H9 (cell line): ENCODE data around the gene ANKS1B. TPM values are rescaled to one million over a fixed set of nuclear protein-coding genes. Genes with fewer than 3 reads are reported as not detected.

Source experiments
- DNase-seq: peaks from one replicate; pipeline ENCODE4 v3.0.0-alpha.2; 2017
- H2AFZ ChIP-seq: one replicate; pipeline ENCODE4 v1.6.1; 2013; ENCODE audit warnings: mild to moderate bottlenecking, low read length, control low read depth, moderate library complexity
- H2AK5ac ChIP-seq: 2 replicates; pipeline ENCODE4 v1.6.1; 2013; ENCODE audit warnings: low read length, control low read depth, mixed read lengths; ENCODE audit not compliant: insufficient read length
- H2BK120ac ChIP-seq: one replicate; pipeline ENCODE4 v1.6.1; 2013; ENCODE audit warnings: low read depth, mild to moderate bottlenecking, low read length, control low read depth, inconsistent platforms; ENCODE audit not compliant: poor library complexity, severe bottlenecking
- H2BK12ac ChIP-seq: 2 replicates; pipeline ENCODE4 v1.6.1; 2013; ENCODE audit warnings: low read length, control low read depth, mixed read lengths, low read depth; ENCODE audit not compliant: insufficient read length
- H2BK15ac ChIP-seq: 2 replicates; pipeline ENCODE4 v1.6.1; 2013; ENCODE audit warnings: low read depth, low read length, control low read depth
- H2BK20ac ChIP-seq: one replicate; pipeline ENCODE4 v1.6.1; 2013; ENCODE audit warnings: low read depth, mild to moderate bottlenecking, low read length, control low read depth, inconsistent platforms; ENCODE audit not compliant: poor library complexity, severe bottlenecking
- H2BK5ac ChIP-seq: 2 replicates; pipeline ENCODE4 v1.6.1; 2013; ENCODE audit warnings: low read length, control low read depth, mixed read lengths; ENCODE audit not compliant: insufficient read length
- H3K14ac ChIP-seq: 2 replicates; pipeline ENCODE4 v1.6.1; 2013; ENCODE audit warnings: low read length, control low read depth; ENCODE audit not compliant: insufficient read depth
- H3K18ac ChIP-seq: 2 replicates; pipeline ENCODE4 v1.6.1; 2013; ENCODE audit warnings: low read depth, mild to moderate bottlenecking, mixed read lengths, low read length, control low read depth; ENCODE audit not compliant: insufficient read length
- H3K23ac ChIP-seq: 2 replicates; pipeline ENCODE4 v1.6.1; 2013; ENCODE audit warnings: low read length, control low read depth, mixed read lengths, low read depth; ENCODE audit not compliant: insufficient read length
- H3K23me2 ChIP-seq: 2 replicates; pipeline ENCODE4 v1.6.1; 2013; ENCODE audit warnings: low read depth, mild to moderate bottlenecking, mixed read lengths, low read length, control low read depth; ENCODE audit not compliant: insufficient read length, poor library complexity, severe bottlenecking
- H3K27ac ChIP-seq: 2 replicates; pipeline ENCODE4 v1.5.1; 2013; ENCODE audit warnings: low read length, control low read depth, mixed read lengths, low read depth; ENCODE audit not compliant: insufficient read length
- H3K27me3 ChIP-seq: 2 replicates; pipeline ENCODE4 v1.6.1; 2013; ENCODE audit warnings: low read length, control low read depth, inconsistent platforms; ENCODE audit not compliant: insufficient read depth
- H3K4ac ChIP-seq: 2 replicates; pipeline ENCODE4 v1.6.1; 2013; ENCODE audit warnings: low read depth, mild to moderate bottlenecking, control low read depth, inconsistent platforms, low read length, moderate library complexity
- H3K4me1 ChIP-seq: 2 replicates; pipeline ENCODE4 v1.6.1; 2013; ENCODE audit warnings: low read length, control low read depth, inconsistent platforms; ENCODE audit not compliant: insufficient read depth
- H3K4me2 ChIP-seq: 2 replicates; pipeline ENCODE4 v1.6.1; 2013; ENCODE audit warnings: low read length, control low read depth, mixed read lengths; ENCODE audit not compliant: insufficient read length, insufficient read depth
- H3K56ac ChIP-seq: 2 replicates; pipeline ENCODE4 v1.6.1; 2013; ENCODE audit warnings: low read depth, mild to moderate bottlenecking, mixed read lengths, low read length, control low read depth; ENCODE audit not compliant: insufficient read length
- H3K79me1 ChIP-seq: 2 replicates; pipeline ENCODE4 v1.6.1; 2013; ENCODE audit warnings: low read depth, mild to moderate bottlenecking, moderate library complexity, low read length, control low read depth, inconsistent platforms; ENCODE audit not compliant: insufficient read depth, poor library complexity, severe bottlenecking
- H3K79me2 ChIP-seq: 2 replicates; pipeline ENCODE4 v1.6.1; 2013; ENCODE audit warnings: low read length, control low read depth, inconsistent platforms; ENCODE audit not compliant: insufficient read depth
- H3K9ac ChIP-seq: 2 replicates; pipeline ENCODE4 v1.6.1; 2013; ENCODE audit warnings: low read length, control low read depth, mixed read lengths; ENCODE audit not compliant: insufficient read length; ENCODE audit errors: extremely low read depth
- H3K9me3 ChIP-seq: one replicate; pipeline ENCODE4 v1.6.1; 2013; ENCODE audit warnings: low read depth, low read length, inconsistent platforms; ENCODE audit not compliant: control insufficient read depth
- H3T11ph ChIP-seq: one replicate; pipeline ENCODE4 v1.6.1; 2013; ENCODE audit warnings: mild to moderate bottlenecking, low read length, control low read depth, inconsistent platforms
- H4K20me1 ChIP-seq: one replicate; pipeline ENCODE4 v1.6.1; 2013; ENCODE audit not compliant: control insufficient read depth, insufficient read length, insufficient read depth
- H4K5ac ChIP-seq: 2 replicates; pipeline ENCODE4 v1.6.1; 2013; ENCODE audit warnings: low read depth, mild to moderate bottlenecking, mixed read lengths, low read length, control low read depth; ENCODE audit not compliant: insufficient read length
- H4K8ac ChIP-seq: replicated peaks from 2 replicates; pipeline ENCODE4 v1.6.1; 2013; ENCODE audit warnings: low read length, control low read depth, mixed read lengths, low read depth; ENCODE audit not compliant: insufficient read length
- H4K91ac ChIP-seq: 2 replicates; pipeline ENCODE4 v1.6.1; 2013; ENCODE audit warnings: low read depth, mild to moderate bottlenecking, moderate library complexity, mixed read lengths, low read length, control low read depth; ENCODE audit not compliant: insufficient read length
- H3K27ac Mint-ChIP-seq, 3 experiments: 2 replicates in 2 of 3; 3 replicates in 1 of 3; pipeline ENCODE4 v1.8.0; 2020 to 2021; ENCODE audit warnings: mixed read lengths in 3 of 3, mild to moderate bottlenecking in 1 of 3, moderate library complexity in 1 of 3
- H3K27me3 Mint-ChIP-seq: 2 replicates; pipeline ENCODE4 v1.8.0; 2021; ENCODE audit warnings: low read depth, mild to moderate bottlenecking, moderate library complexity, mixed read lengths
- H3K36me3 Mint-ChIP-seq, 3 experiments: 2 replicates in 2 of 3; 3 replicates in 1 of 3; pipeline ENCODE4 v1.8.0; 2020 to 2021; ENCODE audit warnings: low read depth in 3 of 3, mixed read lengths in 3 of 3; ENCODE audit not compliant: insufficient read depth in 1 of 3
- H3K4me1 Mint-ChIP-seq, 2 experiments: 2 replicates each; pipeline ENCODE4 v1.8.0; 2020; ENCODE audit warnings: mixed read lengths in 2 of 2
- H3K4me3 Mint-ChIP-seq, 2 experiments: 2 replicates in 1 of 2; 3 replicates in 1 of 2; pipeline ENCODE4 v1.8.0; 2020 to 2021; ENCODE audit warnings: mild to moderate bottlenecking in 2 of 2, mixed read lengths in 2 of 2, moderate library complexity in 1 of 2
- H3K9me3 Mint-ChIP-seq, 2 experiments: 2 replicates in 1 of 2; 3 replicates in 1 of 2; pipeline ENCODE4 v1.8.0; 2020; ENCODE audit warnings: mild to moderate bottlenecking in 2 of 2, mixed read lengths in 2 of 2, moderate library complexity in 1 of 2
- WGBS: extraction: QIAGEN DNeasy Blood & Tissue Kit; methylation state at CpG from one replicate; pipeline ENCODE4 v1.1.7; 2013; ENCODE audit warnings: missing lambda C conversion rate, low lambda C conversion rate, mixed read lengths; ENCODE audit not compliant: insufficient read length; ENCODE audit errors: extremely low coverage; 5-methylcytosine and 5-hydroxymethylcytosine counted together
- total RNA-seq: library from RNA; stranded (reverse); gene quantifications from 2 replicates; pipeline ENCODE4 v1.2.1, GENCODE V29; 2021
- TF ChIP-seq, protein P1 (sequence below): fragments of 200-600 bp; sonication (generic); conservative IDR thresholded peaks from 3 replicates; pipeline ENCODE4 v1.8.0; 2021; ENCODE audit warnings: antibody characterized with exemption, mild to moderate bottlenecking

The ANKS1B gene
- total RNA-seq, 1 experiment from 2014 or later: 4.1 TPM

DNA sequence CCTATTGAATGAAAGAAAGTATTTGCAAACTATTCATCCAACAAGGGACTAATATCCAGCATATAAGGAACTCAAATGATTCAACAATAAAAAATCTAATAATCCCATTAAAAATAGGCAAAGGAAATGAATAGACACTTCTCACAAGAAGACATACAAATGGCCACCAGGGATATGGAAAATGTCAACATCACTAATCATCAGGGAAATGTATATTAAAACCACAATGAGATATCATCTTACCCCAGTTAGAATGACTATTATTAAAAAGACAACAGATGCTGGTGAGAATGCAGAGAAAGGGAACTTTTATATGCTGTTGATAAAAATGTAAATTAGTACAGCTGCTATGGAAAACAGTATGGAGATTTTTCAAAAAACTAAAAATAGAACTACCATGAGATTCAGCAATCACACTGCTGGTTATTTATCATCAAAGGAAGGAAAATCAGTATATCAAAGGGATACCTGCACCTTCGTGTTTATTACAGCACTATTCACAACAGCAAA, 247.9 kb downstream of the ANKS1B start:
- H3K14ac ChIP-seq: no peak overlapping the region
- H3K9ac ChIP-seq: no peak overlapping the region
- H3K27me3 ChIP-seq: no peaks in the 10 kb centered on the region
- Mint-ChIP-seq H3K27me3 (no peaks in the 10 kb centered on the region), H3K27ac (no peak overlapping the region), H3K9me3 (no peaks in the 10 kb centered on the region), H3K36me3 (no peaks in the 10 kb centered on the region), H3K4me1 (no peaks in the 10 kb centered on the region), H3K4me3 (no peak overlapping the region)
- no peak overlapping the region for H2BK120ac ChIP-seq
- H3K27ac ChIP-seq: no peak overlapping the region
- WGBS: no CpG with 5 or more reads among the region's 1 CpG
- H3K9me3 ChIP-seq: no peaks in the 10 kb centered on the region
- no peak overlapping the region for H2BK12ac ChIP-seq
- H3K18ac ChIP-seq: no peak overlapping the region
- H4K8ac ChIP-seq: no peak overlapping the region
- no peak overlapping the region for H4K5ac ChIP-seq
- no peak overlapping the region for H2BK15ac ChIP-seq
- H2AK5ac ChIP-seq: no peak overlapping the region
- no peak overlapping the region for H4K91ac ChIP-seq
- H3K79me1 ChIP-seq: no peaks in the 10 kb centered on the region
- H3K56ac ChIP-seq: no peak overlapping the region
- H3T11ph ChIP-seq: no peak overlapping the region
- H3K79me2 ChIP-seq: no peaks in the 10 kb centered on the region
- H4K20me1 ChIP-seq: no peaks in the 10 kb centered on the region
- no peak for DNase-seq
- H2BK5ac ChIP-seq: no peak overlapping the region
- no peak overlapping the region for H3K23ac ChIP-seq
- H2AFZ ChIP-seq: no peak overlapping the region
- H3K4me2 ChIP-seq: no peak overlapping the region
- H3K4ac ChIP-seq: no peak overlapping the region
- H3K4me1 ChIP-seq: no peaks in the 10 kb centered on the region; the same call in 1 of the 2 replicates
- TF ChIP-seq, protein P1, sequence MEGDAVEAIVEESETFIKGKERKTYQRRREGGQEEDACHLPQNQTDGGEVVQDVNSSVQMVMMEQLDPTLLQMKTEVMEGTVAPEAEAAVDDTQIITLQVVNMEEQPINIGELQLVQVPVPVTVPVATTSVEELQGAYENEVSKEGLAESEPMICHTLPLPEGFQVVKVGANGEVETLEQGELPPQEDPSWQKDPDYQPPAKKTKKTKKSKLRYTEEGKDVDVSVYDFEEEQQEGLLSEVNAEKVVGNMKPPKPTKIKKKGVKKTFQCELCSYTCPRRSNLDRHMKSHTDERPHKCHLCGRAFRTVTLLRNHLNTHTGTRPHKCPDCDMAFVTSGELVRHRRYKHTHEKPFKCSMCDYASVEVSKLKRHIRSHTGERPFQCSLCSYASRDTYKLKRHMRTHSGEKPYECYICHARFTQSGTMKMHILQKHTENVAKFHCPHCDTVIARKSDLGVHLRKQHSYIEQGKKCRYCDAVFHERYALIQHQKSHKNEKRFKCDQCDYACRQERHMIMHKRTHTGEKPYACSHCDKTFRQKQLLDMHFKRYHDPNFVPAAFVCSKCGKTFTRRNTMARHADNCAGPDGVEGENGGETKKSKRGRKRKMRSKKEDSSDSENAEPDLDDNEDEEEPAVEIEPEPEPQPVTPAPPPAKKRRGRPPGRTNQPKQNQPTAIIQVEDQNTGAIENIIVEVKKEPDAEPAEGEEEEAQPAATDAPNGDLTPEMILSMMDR: no peak
- no peaks in the 10 kb centered on the region for H3K23me2 ChIP-seq
- H2BK20ac ChIP-seq: no peak overlapping the region
